ENCODE measurements around the gene FNDC3B.

FNDC3B gene

DNA sequence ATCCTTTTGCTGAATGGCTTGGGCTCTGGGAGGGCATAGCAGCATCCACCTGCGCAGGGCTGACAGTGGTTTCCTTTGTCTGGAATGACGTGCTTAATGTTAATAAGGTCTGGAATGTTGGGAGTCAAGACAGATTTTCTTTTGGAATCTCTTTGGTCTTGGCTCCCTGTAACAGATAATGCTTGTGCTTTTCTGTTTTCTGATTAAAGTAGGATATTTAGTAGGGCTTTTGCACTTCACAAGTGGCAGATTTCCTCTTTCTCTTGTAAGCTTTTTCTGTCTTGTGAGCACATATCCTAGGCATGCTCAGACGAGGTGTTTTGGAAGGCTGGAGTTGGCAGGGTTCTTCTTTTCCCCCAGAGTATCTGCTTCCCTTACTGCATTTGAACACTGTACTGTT, 219.2 kb downstream of the FNDC3B start:
- H3K4me3 ChIP-seq (ENCODE audit: control insufficient read depth, low read depth, low read length): no peak overlapping the region
- DNase-seq (ENCODE audit: low read depth): peak; percentile 30
- TF ChIP-seq, protein P1, sequence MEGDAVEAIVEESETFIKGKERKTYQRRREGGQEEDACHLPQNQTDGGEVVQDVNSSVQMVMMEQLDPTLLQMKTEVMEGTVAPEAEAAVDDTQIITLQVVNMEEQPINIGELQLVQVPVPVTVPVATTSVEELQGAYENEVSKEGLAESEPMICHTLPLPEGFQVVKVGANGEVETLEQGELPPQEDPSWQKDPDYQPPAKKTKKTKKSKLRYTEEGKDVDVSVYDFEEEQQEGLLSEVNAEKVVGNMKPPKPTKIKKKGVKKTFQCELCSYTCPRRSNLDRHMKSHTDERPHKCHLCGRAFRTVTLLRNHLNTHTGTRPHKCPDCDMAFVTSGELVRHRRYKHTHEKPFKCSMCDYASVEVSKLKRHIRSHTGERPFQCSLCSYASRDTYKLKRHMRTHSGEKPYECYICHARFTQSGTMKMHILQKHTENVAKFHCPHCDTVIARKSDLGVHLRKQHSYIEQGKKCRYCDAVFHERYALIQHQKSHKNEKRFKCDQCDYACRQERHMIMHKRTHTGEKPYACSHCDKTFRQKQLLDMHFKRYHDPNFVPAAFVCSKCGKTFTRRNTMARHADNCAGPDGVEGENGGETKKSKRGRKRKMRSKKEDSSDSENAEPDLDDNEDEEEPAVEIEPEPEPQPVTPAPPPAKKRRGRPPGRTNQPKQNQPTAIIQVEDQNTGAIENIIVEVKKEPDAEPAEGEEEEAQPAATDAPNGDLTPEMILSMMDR (conservative IDR thresholded peaks at IDR 0.05; ENCODE audit: control insufficient read depth, insufficient read depth, low read depth, low read length): no peak

DNA sequence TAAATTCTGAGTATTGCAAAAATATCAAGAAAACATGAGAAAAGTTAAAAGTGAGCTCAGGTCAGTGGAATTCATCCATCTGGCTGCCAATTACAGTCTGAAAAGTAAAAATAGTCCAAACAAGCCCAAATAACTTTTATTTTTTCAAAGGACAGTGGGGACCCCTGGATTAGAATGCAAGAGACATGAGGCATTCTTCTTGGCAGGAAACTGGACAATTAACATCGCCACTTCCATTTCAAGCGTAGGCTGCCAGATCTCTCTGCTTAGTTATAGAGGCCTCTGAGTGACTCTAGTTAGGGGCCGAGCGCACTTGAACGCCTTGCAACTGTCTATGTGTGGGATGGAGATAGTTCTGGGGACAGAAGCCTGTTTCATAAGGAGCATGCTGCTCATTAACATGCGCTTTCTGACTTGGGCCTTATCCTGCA, 219.7 kb downstream of the FNDC3B start:
- TF ChIP-seq, protein P1 (conservative IDR thresholded peaks at IDR 0.05; ENCODE audit: control insufficient read depth, insufficient read depth, low read depth, low read length): no peak
- peak; percentile 72 for DNase-seq (ENCODE audit: low read depth)
- H3K4me3 ChIP-seq (ENCODE audit: control insufficient read depth, low read depth, low read length): no peak overlapping the region

DNA sequence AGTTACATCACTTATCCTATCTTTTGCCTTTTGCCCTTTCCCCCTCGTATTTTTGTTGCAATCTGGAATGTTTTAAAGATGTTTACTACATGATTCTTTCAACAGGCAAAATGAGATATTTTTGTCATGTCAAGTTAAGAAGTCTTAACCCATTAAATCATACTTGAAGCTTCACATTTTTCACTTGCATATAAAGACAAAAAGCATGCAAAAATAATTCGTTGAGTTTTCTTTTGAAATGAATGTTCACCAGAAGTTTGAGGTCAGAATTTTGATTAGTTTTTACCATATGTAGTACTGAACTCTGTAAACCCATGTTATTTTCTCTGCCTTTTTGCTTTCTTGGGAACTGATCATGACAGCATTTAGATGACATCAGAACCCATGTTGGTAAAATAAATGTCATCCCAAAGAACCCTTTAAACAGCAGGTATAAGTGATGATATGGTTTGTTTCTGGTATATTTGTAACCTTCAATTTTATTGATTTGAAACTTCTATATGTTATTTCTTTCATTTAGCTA, 220.4 kb downstream of the FNDC3B start:
- DNase-seq (ENCODE audit: low read depth): no peak
- TF ChIP-seq, protein P1 (conservative IDR thresholded peaks at IDR 0.05; ENCODE audit: control insufficient read depth, insufficient read depth, low read depth, low read length): no peak
- no peak overlapping the region for H3K4me3 ChIP-seq (ENCODE audit: control insufficient read depth, low read depth, low read length)

DNA sequence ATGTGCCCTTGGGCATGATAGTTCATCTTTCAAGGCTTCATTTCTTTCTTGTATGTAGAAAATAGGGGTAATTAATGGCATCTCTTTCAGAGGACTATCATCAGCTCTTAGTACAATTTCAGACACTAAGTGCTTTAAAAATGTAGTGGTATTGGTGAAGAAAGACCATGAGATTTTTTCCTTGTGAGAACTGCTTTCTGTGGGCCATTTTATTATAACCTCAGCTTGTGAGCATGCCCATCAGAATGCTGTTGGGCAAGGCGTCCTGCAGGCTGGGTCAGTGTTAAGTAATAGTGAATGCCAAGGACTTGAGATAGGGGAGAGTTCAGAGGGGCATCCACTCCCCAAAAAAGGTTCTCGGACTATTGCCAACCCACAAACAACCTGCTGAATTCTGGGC, 221.0 kb downstream of the FNDC3B start:
- TF ChIP-seq, protein P1 (conservative IDR thresholded peaks at IDR 0.05; ENCODE audit: control insufficient read depth, insufficient read depth, low read depth, low read length): no peak
- no peak for DNase-seq (ENCODE audit: low read depth)
- no peak overlapping the region for H3K4me3 ChIP-seq (ENCODE audit: control insufficient read depth, low read depth, low read length)

DNA sequence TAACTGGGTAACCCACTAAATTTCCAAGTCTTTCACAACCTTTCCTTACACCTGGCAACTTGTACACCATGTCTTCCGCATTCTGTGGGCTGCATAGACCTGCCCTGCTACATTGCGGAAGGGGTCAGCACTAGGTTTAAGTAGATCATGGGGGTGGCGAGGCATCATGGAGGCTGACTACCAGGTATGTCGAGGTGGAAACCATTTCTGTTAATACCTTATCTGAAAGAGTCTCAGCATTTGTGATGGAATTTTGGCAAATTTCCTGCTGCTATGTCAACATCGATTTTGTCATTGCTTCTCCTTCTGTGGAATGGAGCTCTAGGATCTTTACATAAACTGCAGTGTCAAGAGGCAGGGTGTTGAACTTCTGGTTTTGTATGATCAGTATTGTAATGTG, 221.7 kb downstream of the FNDC3B start:
- DNase-seq (ENCODE audit: low read depth): no peak
- no peak overlapping the region for H3K4me3 ChIP-seq (ENCODE audit: control insufficient read depth, low read depth, low read length)
- TF ChIP-seq, protein P1 (conservative IDR thresholded peaks at IDR 0.05; ENCODE audit: control insufficient read depth, insufficient read depth, low read depth, low read length): no peak

DNA sequence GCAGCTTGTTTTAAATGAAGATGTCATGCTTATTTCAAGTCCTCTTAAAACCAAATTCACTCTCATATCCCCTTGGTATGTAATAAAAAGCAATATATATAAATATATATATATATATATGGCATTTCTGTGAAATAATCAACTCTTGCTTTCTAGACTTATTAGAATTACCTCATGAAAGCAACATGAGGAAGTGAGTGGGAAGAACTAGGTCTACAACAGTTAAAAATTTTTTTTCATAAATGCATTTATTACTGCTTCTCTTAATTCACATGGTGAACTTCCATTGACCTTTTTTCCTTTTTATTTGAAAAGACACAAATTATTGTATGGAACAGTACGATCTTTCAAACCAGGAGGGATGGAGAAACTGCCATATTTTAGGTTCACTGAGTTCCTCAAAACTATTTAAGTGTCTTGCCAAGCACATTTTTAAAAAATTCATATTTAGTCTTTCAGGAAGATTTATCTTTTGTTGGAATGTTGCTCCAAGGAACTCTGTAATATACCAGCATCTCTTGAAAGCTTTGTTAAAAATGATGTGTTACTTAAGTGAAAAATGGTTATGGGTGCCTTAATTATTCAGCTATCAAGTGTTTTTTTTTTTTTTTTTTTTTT, 223.7 kb downstream of the FNDC3B start:
- DNase-seq (ENCODE audit: low read depth): no peak
- no peak overlapping the region for H3K4me3 ChIP-seq (ENCODE audit: control insufficient read depth, low read depth, low read length)
- TF ChIP-seq, protein P1 (conservative IDR thresholded peaks at IDR 0.05; ENCODE audit: control insufficient read depth, insufficient read depth, low read depth, low read length): no peak

Measured in fibroblast of mammary gland (primary cell).